ENCODE measurements around the gene PSMD14.

Gene PSMD14

GRCh38 chr2:161420406-161421074, 112.3 kb downstream of the PSMD14 start:
- DNase-seq = no peak

- DNase-seq = no peak
Measured at GRCh38 chr2:161421686-161422085, 113.5 kb downstream of the PSMD14 start.

- DNase-seq = no peak
Measured at GRCh38 chr2:161422816-161423403, 114.7 kb downstream of the PSMD14 start.

GRCh38 chr2:161423421-161424393, 115.5 kb downstream of the PSMD14 start:
- no peak for DNase-seq

- no peak for DNase-seq
Measured at GRCh38 chr2:161424394-161424769, 116.2 kb downstream of the PSMD14 start.

GRCh38 chr2:161424891-161425727, 116.9 kb downstream of the PSMD14 start:
- DNase-seq = no peak

GRCh38 chr2:161425728-161426454, 117.7 kb downstream of the PSMD14 start:
- DNase-seq = no peak

GRCh38 chr2:161426455-161426921, 118.3 kb downstream of the PSMD14 start:
- no peak for DNase-seq

- DNase-seq = no peak
Measured at GRCh38 chr2:161426922-161427663, 118.9 kb downstream of the PSMD14 start.

- DNase-seq = no peak
Measured at GRCh38 chr2:161427664-161428587, 119.7 kb downstream of the PSMD14 start.

- no peak for DNase-seq
Measured at GRCh38 chr2:161430386-161430785, 122.2 kb downstream of the PSMD14 start.

- DNase-seq = no peak
Measured at GRCh38 chr2:161432107-161432506, 123.9 kb downstream of the PSMD14 start.

GRCh38 chr2:161434118-161434517, 125.9 kb downstream of the PSMD14 start:
- no peak for DNase-seq

- no peak for DNase-seq
Measured at GRCh38 chr2:161436411-161436810, 128.2 kb downstream of the PSMD14 start.

GRCh38 chr2:161438598-161438997, 130.4 kb downstream of the PSMD14 start:
- no peak for DNase-seq

GRCh38 chr2:161445097-161445496, 136.9 kb downstream of the PSMD14 start:
- no peak for DNase-seq

- DNase-seq = no peak
Measured at GRCh38 chr2:161448431-161448830, 140.2 kb downstream of the PSMD14 start.

Measured in stimulated activated CD4-positive, alpha-beta T cell treated with anti-CD3 and anti-CD28 coated beads, Interleukin-2, amount 100 ng/mL, for 48 hours (primary cell).